OCI-LY7 (cell line): ENCODE data around the gene GRM1. TPM values are rescaled to one million over a fixed set of nuclear protein-coding genes. Genes with fewer than 3 reads are reported as not detected.

Source experiments
- BruUV-seq: library from RNA; stranded (reverse); fragments of 400-500 nt; replicated peaks from 2 replicates; lab custom pipeline; 2021; lab: Mats Ljungman, UMichigan
- CTCF ChIA-PET: fragments of 300-600 bp; sonication (Branson Sonifier 250); formaldehyde crosslinking; loops from one replicate; lab custom pipeline; 2022; ENCODE audit warnings: antibody characterized with exemption; ENCODE audit not compliant: unreplicated experiment; lab: Charles Lee
- POLR2A ChIA-PET: fragments of 300-600 bp; sonication (Branson Sonifier 250); formaldehyde crosslinking; loops from one replicate; lab custom pipeline; 2022; ENCODE audit warnings: antibody characterized with exemption; lab: Charles Lee
- DNase-seq: peaks from one replicate; pipeline ENCODE4 v3.0.0-alpha.2; 2015; ENCODE audit warnings: low spot score
- H2AFZ ChIP-seq: fragments of 200-600 bp; sonication (generic), shearing (Covaris generic); 2 replicates; pipeline ENCODE4 v1.6.1; 2014; ENCODE audit warnings: mild to moderate bottlenecking, antibody characterized with exemption, low read length, moderate library complexity
- H3K27ac ChIP-seq: fragments of 200-600 bp; sonication (generic); 2 replicates; pipeline ENCODE4 v1.5.1; 2014; ENCODE audit warnings: mixed run types, low read depth, mild to moderate bottlenecking, moderate library complexity, low read length, inconsistent platforms; ENCODE audit not compliant: poor library complexity, severe bottlenecking
- H3K36me3 ChIP-seq: fragments of 200-600 bp; sonication (generic); 2 replicates; pipeline ENCODE4 v1.6.1; 2014; ENCODE audit warnings: mild to moderate bottlenecking, antibody characterized with exemption, low read length, moderate library complexity, mixed read lengths; ENCODE audit not compliant: insufficient read depth
- H3K4me1 ChIP-seq: fragments of 200-600 bp; sonication (generic); 2 replicates; pipeline ENCODE4 v1.5.1; 2014; ENCODE audit warnings: mild to moderate bottlenecking, low read length; ENCODE audit not compliant: insufficient read depth, poor library complexity, severe bottlenecking
- H3K4me2 ChIP-seq: fragments of 200-600 bp; sonication (generic); 2 replicates; pipeline ENCODE4 v1.6.1; 2014; ENCODE audit warnings: mild to moderate bottlenecking, low read length
- H3K4me3 ChIP-seq: fragments of 200-600 bp; sonication (generic); 2 replicates; pipeline ENCODE4 v1.5.1; 2014; ENCODE audit warnings: mild to moderate bottlenecking, low read depth, low read length; ENCODE audit not compliant: poor library complexity, severe bottlenecking
- H3K79me2 ChIP-seq: fragments of 200-600 bp; sonication (generic); 2 replicates; pipeline ENCODE4 v1.6.1; 2016; ENCODE audit warnings: low read depth, mild to moderate bottlenecking, low read length, moderate library complexity, mixed read lengths; ENCODE audit not compliant: insufficient read depth
- H3K9me2 ChIP-seq: fragments of 200-600 bp; sonication (generic); 2 replicates; pipeline ENCODE4 v1.6.1; 2016; ENCODE audit warnings: mild to moderate bottlenecking, low read length, mixed read lengths; ENCODE audit not compliant: insufficient read depth
- H3K9me3 ChIP-seq: fragments of 200-600 bp; sonication (generic); 2 replicates; pipeline ENCODE4 v1.6.1; 2014; ENCODE audit warnings: mild to moderate bottlenecking, mixed run types, low read length, mixed read lengths
- H4K20me1 ChIP-seq: fragments of 200-600 bp; sonication (generic); 2 replicates; pipeline ENCODE4 v1.6.1; 2014; ENCODE audit warnings: mild to moderate bottlenecking, antibody characterized with exemption, low read length, moderate library complexity, mixed read lengths; ENCODE audit not compliant: insufficient read depth
- CTCF ChIP-seq: fragments of 200-600 bp; sonication (generic); conservative IDR thresholded peaks from 2 replicates; pipeline ENCODE4 v1.5.1; 2014; ENCODE audit warnings: mild to moderate bottlenecking, antibody characterized with exemption, low read length, moderate library complexity, mixed read lengths
- EZH2phosphoT487 ChIP-seq: fragments of 200-600 bp; sonication (generic); IDR thresholded peaks from 2 replicates; pipeline ENCODE4 v1.6.1; 2018; ENCODE audit warnings: low read depth, borderline replicate concordance, mild to moderate bottlenecking, mixed run types, antibody characterized with exemption, low read length, moderate library complexity, mixed read lengths
- intact Hi-C: fragments of 100-400 bp; cut with micrococcal nuclease; formaldehyde crosslinking; loops from one replicate; pipeline ENCODE4 v1.10.0; 2022; ENCODE audit not compliant: unreplicated experiment
- total RNA-seq, 2 experiments: library from RNA; depleted of rRNA in 1 of 2; stranded (reverse); fragments of >200 nt in 1 of 2; shearing (Covaris generic) in 1 of 2; gene quantifications; 2 replicates each; pipeline ENCODE4 v1.2.3, GENCODE V29; 2014 to 2022

Gene GRM1
- total RNA-seq, 2 experiments from 2014 or later = not detected

GRCh38 chr6:146312608-146313007, 283.7 kb downstream of the GRM1 start:
- no peaks in the 10 kb centered on the region for H3K4me1 ChIP-seq
- no peaks in the 10 kb centered on the region for H3K9me3 ChIP-seq
- H3K9me2 ChIP-seq = no peaks in the 10 kb centered on the region
- TF ChIP-seq EZH2phosphoT487 (no peak), CTCF (no peak)
- ChIA-PET CTCF (no interaction called here), POLR2A (no interaction called here)
- BruUV-seq = no TSS peak
- no peaks in the 10 kb centered on the region for H4K20me1 ChIP-seq
- H3K27ac ChIP-seq = no peak overlapping the region
- no peak for DNase-seq
- no peaks in the 10 kb centered on the region for H3K36me3 ChIP-seq
- intact Hi-C loops = no loop called here
- no peaks in the 10 kb centered on the region for H3K79me2 ChIP-seq
- H3K4me2 ChIP-seq = no peak overlapping the region
- no peak overlapping the region for H2AFZ ChIP-seq
- H3K4me3 ChIP-seq = no peak overlapping the region

GRCh38 chr6:146315381-146316174, 286.7 kb downstream of the GRM1 start:
- no TSS peak for BruUV-seq
- intact Hi-C loops = no loop called here
- no peak for DNase-seq
- CTCF ChIA-PET = no interaction called here
- H4K20me1 ChIP-seq = no peaks in the 10 kb centered on the region
- POLR2A ChIA-PET = interaction anchor here (0.6 kb wide), 1 partner anchor 268 kb away, joined by 3 read pairs; no protein-coding TSS in a partner anchor
- H3K4me3 ChIP-seq = no peak overlapping the region
- no peaks in the 10 kb centered on the region for H3K9me2 ChIP-seq
- no peak overlapping the region for H3K4me2 ChIP-seq
- TF ChIP-seq CTCF = no peak
- H3K9me3 ChIP-seq = no peaks in the 10 kb centered on the region
- H2AFZ ChIP-seq = no peak overlapping the region
- no peaks in the 10 kb centered on the region for H3K4me1 ChIP-seq
- no peaks in the 10 kb centered on the region for H3K36me3 ChIP-seq
- H3K79me2 ChIP-seq = no peaks in the 10 kb centered on the region
- H3K27ac ChIP-seq = no peak overlapping the region

GRCh38 chr6:146316175-146316495, 287.3 kb downstream of the GRM1 start:
- CTCF ChIA-PET = no interaction called here
- Histone ChIP-seq H3K9me2 (no peaks in the 10 kb centered on the region), H3K4me2 (no peak overlapping the region), H3K36me3 (no peaks in the 10 kb centered on the region), H3K27ac (no peak overlapping the region), H3K4me1 (no peaks in the 10 kb centered on the region), H3K4me3 (no peak overlapping the region), H3K9me3 (no peaks in the 10 kb centered on the region), H2AFZ (no peak overlapping the region), H3K79me2 (no peaks in the 10 kb centered on the region), H4K20me1 (no peaks in the 10 kb centered on the region)
- POLR2A ChIA-PET = no interaction called here
- TF ChIP-seq EZH2phosphoT487 (no peak), CTCF (no peak)
- no TSS peak for BruUV-seq
- intact Hi-C loops = no loop called here
- DNase-seq = no peak
